OCI-LY1 (cell line): ENCODE results near the gene TRIM63.

Experiments used
- H2AFZ ChIP-seq: fragments of 200-600 bp; sonication (generic), shearing (Covaris generic); 2 replicates; pipeline ENCODE4 v1.6.0; 2014; ENCODE audit warnings: antibody characterized with exemption, mild to moderate bottlenecking, low read length
- H3F3A ChIP-seq: fragments of 200-600 bp; sonication (generic), shearing (Covaris generic); 2 replicates; pipeline ENCODE4 v1.6.0; 2014; ENCODE audit warnings: mild to moderate bottlenecking, antibody characterized with exemption, low read length, moderate library complexity; ENCODE audit not compliant: insufficient read depth
- H3K27ac ChIP-seq: fragments of 200-600 bp; sonication (generic); 2 replicates; pipeline ENCODE4 v1.5.1; 2014; ENCODE audit warnings: low read length, mixed run types, mild to moderate bottlenecking, low read depth; ENCODE audit not compliant: poor library complexity, severe bottlenecking
- H3K27me3 ChIP-seq: fragments of 200-600 bp; sonication (generic); 2 replicates; pipeline ENCODE4 v1.6.0; 2014; ENCODE audit warnings: antibody characterized with exemption, mild to moderate bottlenecking, low read length, moderate library complexity; ENCODE audit not compliant: insufficient read depth
- H3K36me3 ChIP-seq: fragments of 200-600 bp; sonication (generic); 2 replicates; pipeline ENCODE4 v1.6.1; 2014; ENCODE audit warnings: mild to moderate bottlenecking, antibody characterized with exemption, low read length, moderate library complexity, mixed read lengths; ENCODE audit not compliant: insufficient read depth
- H3K4me1 ChIP-seq: fragments of 200-600 bp; sonication (generic); 2 replicates; pipeline ENCODE4 v1.5.1; 2014; ENCODE audit warnings: mild to moderate bottlenecking, low read length, moderate library complexity; ENCODE audit not compliant: insufficient read depth, severe bottlenecking
- H3K4me2 ChIP-seq: fragments of 200-600 bp; sonication (generic), shearing (Covaris generic); 2 replicates; pipeline ENCODE4 v1.6.1; 2014; ENCODE audit warnings: low read length
- H3K4me3 ChIP-seq: fragments of 200-600 bp; sonication (generic); 2 replicates; pipeline ENCODE4 v1.5.1; 2014; ENCODE audit warnings: low read length, low read depth, mild to moderate bottlenecking, mixed read lengths; ENCODE audit not compliant: poor library complexity, severe bottlenecking
- H3K79me2 ChIP-seq: fragments of 200-600 bp; shearing (Covaris generic); 2 replicates; pipeline ENCODE4 v1.6.1; 2016; ENCODE audit warnings: mixed run types, low read length, mixed read lengths; ENCODE audit not compliant: insufficient read depth
- H3K9ac ChIP-seq: fragments of 200-600 bp; sonication (generic), shearing (Covaris generic); 2 replicates; pipeline ENCODE4 v1.6.1; 2014; ENCODE audit warnings: mild to moderate bottlenecking, low read length, mixed read lengths
- H3K9me2 ChIP-seq: fragments of 200-600 bp; sonication (generic), shearing (Covaris generic); 2 replicates; pipeline ENCODE4 v1.6.1; 2014; ENCODE audit warnings: low read depth, mild to moderate bottlenecking, low read length, mixed read lengths
- H3K9me3 ChIP-seq: fragments of 200-600 bp; shearing (Covaris generic); 2 replicates; pipeline ENCODE4 v1.6.1; 2014; ENCODE audit warnings: low read length, mixed read lengths
- H4K20me1 ChIP-seq: fragments of 200-600 bp; sonication (generic), shearing (Covaris generic); 2 replicates; pipeline ENCODE4 v1.6.0; 2016; ENCODE audit warnings: mild to moderate bottlenecking, low read length; ENCODE audit not compliant: insufficient read depth
- CTCF ChIP-seq: fragments of 200-600 bp; sonication (generic), shearing (Covaris generic); IDR thresholded peaks from 2 replicates; pipeline ENCODE4 v1.5.1; 2017; ENCODE audit warnings: mild to moderate bottlenecking, antibody characterized with exemption, low read length, moderate library complexity, mixed read lengths
- EZH2 ChIP-seq: fragments of 200-600 bp; sonication (generic), shearing (Covaris generic); IDR thresholded peaks from 2 replicates; pipeline ENCODE4 v1.8.0; 2017; ENCODE audit warnings: borderline replicate concordance, mixed run types, mild to moderate bottlenecking, antibody characterized with exemption, low read length, moderate library complexity, mixed read lengths

Gene TRIM63

GRCh38 chr1:26021647-26022403 is 45.6 kb downstream of the TRIM63 start, which contains the start of gene EXTL1:
TSS of gene EXTL1 (plus strand) at chr1:26021775. CDS start at chr1:26022647, 872 bp downstream.
- H3K9me2 ChIP-seq = no peaks in the 10 kb centered on the region
- H2AFZ ChIP-seq = no peak within 1 kb of the TSS
- H3K27ac ChIP-seq = no peak within 1 kb of the TSS
- no peaks in the 10 kb centered on the region for H3F3A ChIP-seq
- TF ChIP-seq EZH2 (no peak), CTCF (no peak)
- no peak within 1 kb of the TSS for H3K9ac ChIP-seq
- 0 out of 2 replicates have a peak, but pooled peaks cover 14% of the 10 kb centered on the region for H3K27me3 ChIP-seq
- no peaks in the 10 kb centered on the region for H3K79me2 ChIP-seq
- H3K4me3 ChIP-seq = no peak within 1 kb of the TSS
- H3K4me1 ChIP-seq = no peaks in the 10 kb centered on the region
- H3K4me2 ChIP-seq = no peak within 1 kb of the TSS
- H3K36me3 ChIP-seq = no peaks in the 10 kb centered on the region
- H4K20me1 ChIP-seq = no peaks in the 10 kb centered on the region
- H3K9me3 ChIP-seq = no peaks in the 10 kb centered on the region

GRCh38 chr1:26020941-26021646 is 46.3 kb downstream of the TRIM63 start:
- no peak overlapping the region for H3K9ac ChIP-seq
- H2AFZ ChIP-seq = no peak overlapping the region
- H3K27ac ChIP-seq = no peak overlapping the region
- no peaks in the 10 kb centered on the region for H3K9me3 ChIP-seq
- H3K79me2 ChIP-seq = no peaks in the 10 kb centered on the region
- 0 out of 2 replicates have a peak, but pooled peaks cover 14% of the 10 kb centered on the region for H3K27me3 ChIP-seq
- no peak overlapping the region for H3K4me3 ChIP-seq
- no peaks in the 10 kb centered on the region for H3K36me3 ChIP-seq
- no peaks in the 10 kb centered on the region for H3K4me1 ChIP-seq
- H4K20me1 ChIP-seq = no peaks in the 10 kb centered on the region
- no peak overlapping the region for H3K4me2 ChIP-seq
- TF ChIP-seq EZH2 (no peak), CTCF (no peak)
- H3F3A ChIP-seq = no peaks in the 10 kb centered on the region
- H3K9me2 ChIP-seq = no peaks in the 10 kb centered on the region

- H4K20me1 ChIP-seq = no peaks in the 10 kb centered on the region
- TF ChIP-seq EZH2 (no peak), CTCF (no peak)
- no peak overlapping the region for H3K4me2 ChIP-seq
- H3K27me3 ChIP-seq = 0 out of 2 replicates have a peak, but pooled peaks cover 14% of the 10 kb centered on the region
- no peaks in the 10 kb centered on the region for H3F3A ChIP-seq
- no peak overlapping the region for H3K27ac ChIP-seq
- no peaks in the 10 kb centered on the region for H3K9me3 ChIP-seq
- no peaks in the 10 kb centered on the region for H3K4me1 ChIP-seq
- H3K9me2 ChIP-seq = no peaks in the 10 kb centered on the region
- no peak overlapping the region for H3K4me3 ChIP-seq
- no peak overlapping the region for H3K9ac ChIP-seq
- no peaks in the 10 kb centered on the region for H3K79me2 ChIP-seq
- no peak overlapping the region for H2AFZ ChIP-seq
- H3K36me3 ChIP-seq = no peaks in the 10 kb centered on the region
Observed at GRCh38 chr1:26020330-26020768, 47.1 kb downstream of the TRIM63 start.
